BJ (cell line): ENCODE data around the gene PRKG1. TPM values are rescaled to one million over a fixed set of nuclear protein-coding genes. Genes with fewer than 3 reads are reported as not detected.

ENCODE experiments used
- CTCF ChIA-PET: fragments of 350-600 bp; formaldehyde crosslinking; extraction: SDS; loops from one replicate; lab custom pipeline; 2021; ENCODE audit warnings: antibody characterized with exemption, inconsistent platforms; lab: Yijun Ruan, JAX
- POLR2A ChIA-PET: fragments of 300-600 bp; sonication (Branson Sonifier 250); formaldehyde crosslinking; extraction: SDS; loops from one replicate; lab custom pipeline; 2021; ENCODE audit warnings: antibody characterized with exemption; lab: Charles Lee
- DNase-seq: peaks from one replicate; pipeline ENCODE4 v3.0.0-alpha.2; 2011; ENCODE audit warnings: low read depth
- H3K27me3 ChIP-seq: 2 replicates; pipeline ENCODE4 v1.6.0; 2011; ENCODE audit warnings: low read length; ENCODE audit not compliant: control insufficient read depth, insufficient read depth
- H3K36me3 ChIP-seq: 2 replicates; pipeline ENCODE4 v1.5.1; 2011; ENCODE audit warnings: low read length; ENCODE audit not compliant: control insufficient read depth, insufficient read depth
- H3K4me3 ChIP-seq: 2 replicates; pipeline ENCODE4 v1.5.1; 2011; ENCODE audit warnings: low read depth, mild to moderate bottlenecking, control low read depth, low read length
- CTCF ChIP-seq: IDR thresholded peaks from 2 replicates; pipeline ENCODE4 v1.5.1; 2011; ENCODE audit warnings: low read depth, mild to moderate bottlenecking, control low read depth, inconsistent platforms, low read length, moderate library complexity; ENCODE audit not compliant: insufficient read depth
- polyA plus RNA-seq: library from polyadenylated mRNA; depleted of rRNA; stranded (reverse); fragments of >200 nt; gene quantifications from 2 replicates; pipeline ENCODE4 v1.2.3, GENCODE V29; 2011

PRKG1 gene
- polyA plus RNA-seq, 1 experiment: 9.7 TPM

GRCh38 chr10:51196508-51197175 is 122.4 kb downstream of the PRKG1 start:
- no peak for TF ChIP-seq CTCF
- DNase-seq: no peak
- ChIA-PET CTCF (interaction anchor here (1.4 kb wide), 1 partner anchor 116 kb away, joined by 3 read pairs; no protein-coding TSS in a partner anchor), POLR2A (no interaction called here)
- no peak overlapping the region for H3K4me3 ChIP-seq
- no peaks in the 10 kb centered on the region for H3K27me3 ChIP-seq
- H3K36me3 ChIP-seq: no peaks in the 10 kb centered on the region

- H3K4me3 ChIP-seq: no peak overlapping the region
- ChIA-PET POLR2A (no interaction called here), CTCF (interaction anchor here (0.8 to 1.4 kb wide), 3 partner anchors 110 to 225 kb away, joined by 3 read pairs; no protein-coding TSS in a partner anchor)
Observed at GRCh38 chr10:51198170-51198569, 123.9 kb downstream of the PRKG1 start.

GRCh38 chr10:51201947-51202346 is 127.7 kb downstream of the PRKG1 start:
- Histone ChIP-seq H3K27me3 (no peaks in the 10 kb centered on the region), H3K4me3 (no peak overlapping the region), H3K36me3 (no peaks in the 10 kb centered on the region)
- TF ChIP-seq CTCF: no peak
- ChIA-PET POLR2A (no interaction called here), CTCF (no interaction called here)
- no peak for DNase-seq

More at GRCh38 chr10:51198170-51198569, 123.9 kb downstream of the PRKG1 start:
- TF ChIP-seq CTCF: no peak
- DNase-seq: no peak
- Histone ChIP-seq H3K27me3 (no peaks in the 10 kb centered on the region), H3K36me3 (no peaks in the 10 kb centered on the region)

- TF ChIP-seq CTCF: no peak
- DNase-seq: no peak
- Histone ChIP-seq H3K4me3 (no peak overlapping the region), H3K36me3 (no peaks in the 10 kb centered on the region), H3K27me3 (no peaks in the 10 kb centered on the region)
- ChIA-PET CTCF (no interaction called here), POLR2A (interaction anchor here (0.5 kb wide), 1 partner anchor 83 kb away, joined by 3 read pairs; no protein-coding TSS in a partner anchor)
Observed at GRCh38 chr10:51203359-51203758, 129.1 kb downstream of the PRKG1 start.

- H3K36me3 ChIP-seq: no peaks in the 10 kb centered on the region
- DNase-seq: no peak
- POLR2A ChIA-PET: interaction anchor here (0.5 to 0.6 kb wide), 2 partner anchors 17 to 84 kb away, joined by 3 read pairs; no protein-coding TSS in a partner anchor
- no peak overlapping the region for H3K4me3 ChIP-seq
- TF ChIP-seq CTCF: no peak
- CTCF ChIA-PET: interaction anchor here (0.6 kb wide), 1 partner anchor 75 kb away, joined by 3 read pairs; no protein-coding TSS in a partner anchor
- H3K27me3 ChIP-seq: no peaks in the 10 kb centered on the region
Observed at GRCh38 chr10:51204066-51204465, 129.8 kb downstream of the PRKG1 start.
